Measurements from ENCODE around the gene ARL4D. TPM values are rescaled to one million over a fixed set of nuclear protein-coding genes. Genes with fewer than 3 reads are reported as not detected.
"Not testable (repeated sequence)": the region's sequence is repeated elsewhere in the genome, so short reads cannot be mapped to it uniquely, and the experiment has no call there.

Gene ARL4D
- total RNA-seq, 2 donors from 2014 or later: 3.5 to 21.0 TPM

GRCh38 chr17:43360376-43360738, 38.4 kb upstream of the ARL4D start:
- ATAC-seq (ENCODE audit: insufficient number of reproducible peaks, low FRiP score, low read depth): peak; percentile 71
- no peak for DNase-seq (ENCODE audit: low spot score)
- no peak for TF ChIP-seq CTCF (IDR thresholded peaks at IDR 0.05)
- H3K36me3 ChIP-seq: no peaks in the 10 kb centered on the region
- peaks cover 13 to 30% of the 10 kb centered on the region in 2 donors for H3K4me1 ChIP-seq (ENCODE audit: control insufficient read depth in 1 of 2, low read depth in 2 of 2)
- H3K27ac ChIP-seq: peak overlapping the region; percentile 85 to 93
- H3K4me3 ChIP-seq: peak overlapping the region; percentile 78
- H3K27me3 ChIP-seq (replicated peaks; ENCODE audit: insufficient read depth): no peaks in the 10 kb centered on the region
- H3K9me3 ChIP-seq: no peaks in the 10 kb centered on the region

GRCh38 chr17:43360739-43361505, 37.9 kb upstream of the ARL4D start:
- peak overlapping the region; percentile 85 to 93 for H3K27ac ChIP-seq
- H3K4me3 ChIP-seq: peak overlapping the region; percentile 78
- peak; percentile 89 for ATAC-seq (ENCODE audit: insufficient number of reproducible peaks, low FRiP score, low read depth)

GRCh38 chr17:43363181-43363925, 35.4 kb upstream of the ARL4D start:
- Histone ChIP-seq H3K4me3 (no peak overlapping the region), H3K36me3 (no peaks in the 10 kb centered on the region), H3K9me3 (no peaks in the 10 kb centered on the region), H3K27ac (no peak overlapping the region), H3K27me3 (replicated peaks; ENCODE audit: insufficient read depth) (no peaks in the 10 kb centered on the region), H3K4me1 (ENCODE audit: control insufficient read depth in 1 of 2, low read depth in 2 of 2) (peaks cover 17 to 27% of the 10 kb centered on the region in 2 donors)
- DNase-seq (ENCODE audit: low spot score): no peak
- ATAC-seq (ENCODE audit: insufficient number of reproducible peaks, low FRiP score, low read depth): no peak
- no peak for TF ChIP-seq CTCF (IDR thresholded peaks at IDR 0.05)

More at GRCh38 chr17:43360739-43361505, 37.9 kb upstream of the ARL4D start:
- TF ChIP-seq CTCF (IDR thresholded peaks at IDR 0.05): no peak
- Histone ChIP-seq H3K27me3 (replicated peaks; ENCODE audit: insufficient read depth) (no peaks in the 10 kb centered on the region), H3K36me3 (no peaks in the 10 kb centered on the region), H3K4me1 (ENCODE audit: control insufficient read depth in 1 of 2, low read depth in 2 of 2) (peaks cover 13 to 30% of the 10 kb centered on the region in 2 donors), H3K9me3 (no peaks in the 10 kb centered on the region)
- DNase-seq (ENCODE audit: low spot score): peak; percentile 71

GRCh38 chr17:43363926-43364285, 34.9 kb upstream of the ARL4D start:
- no peak for ATAC-seq (ENCODE audit: insufficient number of reproducible peaks, low FRiP score, low read depth)
- no peak for DNase-seq (ENCODE audit: low spot score)
- Histone ChIP-seq H3K4me1 (ENCODE audit: control insufficient read depth in 1 of 2, low read depth in 2 of 2) (peaks cover 17 to 27% of the 10 kb centered on the region in 2 donors), H3K4me3 (no peak overlapping the region), H3K27ac (no peak overlapping the region), H3K27me3 (replicated peaks; ENCODE audit: insufficient read depth) (no peaks in the 10 kb centered on the region), H3K9me3 (no peaks in the 10 kb centered on the region), H3K36me3 (no peaks in the 10 kb centered on the region)
- no peak for TF ChIP-seq CTCF (IDR thresholded peaks at IDR 0.05)

GRCh38 chr17:43365356-43365755, 33.4 kb upstream of the ARL4D start:
- Histone ChIP-seq H3K4me1 (ENCODE audit: control insufficient read depth in 1 of 2, low read depth in 2 of 2) (peaks cover 18 to 26% of the 10 kb centered on the region in 2 donors), H3K4me3 (no peak overlapping the region), H3K9me3 (no peaks in the 10 kb centered on the region), H3K27me3 (replicated peaks; ENCODE audit: insufficient read depth) (no peaks in the 10 kb centered on the region), H3K36me3 (no peaks in the 10 kb centered on the region), H3K27ac (no peak overlapping the region)
- ATAC-seq (ENCODE audit: insufficient number of reproducible peaks, low FRiP score, low read depth) (no peak), DNase-seq (ENCODE audit: low spot score) (no peak)
- no peak for TF ChIP-seq CTCF (IDR thresholded peaks at IDR 0.05)

- H3K9me3 ChIP-seq; ATAC-seq (ENCODE audit: insufficient number of reproducible peaks, low FRiP score, low read depth); H3K4me3 ChIP-seq; DNase-seq (ENCODE audit: low spot score); H3K27ac ChIP-seq; H3K27me3 ChIP-seq (replicated peaks; ENCODE audit: insufficient read depth); H3K36me3 ChIP-seq: not testable (repeated sequence)
- peaks cover 18 to 27% of the 10 kb centered on the region in 2 donors for H3K4me1 ChIP-seq (ENCODE audit: control insufficient read depth in 1 of 2, low read depth in 2 of 2)
Observed at GRCh38 chr17:43365921-43366320, 32.9 kb upstream of the ARL4D start.
